ENCODE results near the gene MCF2L2.

MCF2L2 gene

GRCh38 chr3:183287301-183287971 lies 141.0 kb downstream of the MCF2L2 start:
- no peak overlapping the region for H3K4me3 ChIP-seq (ENCODE audit: low read length)
- TF ChIP-seq CTCF (conservative IDR thresholded peaks at IDR 0.05; ENCODE audit: low read depth, low read length): no peak
- DNase-seq (ENCODE audit: low read depth): peak; percentile 79

GRCh38 chr3:183285828-183286457 lies 142.5 kb downstream of the MCF2L2 start:
- H3K4me3 ChIP-seq (ENCODE audit: low read length): no peak overlapping the region
- TF ChIP-seq CTCF (conservative IDR thresholded peaks at IDR 0.05; ENCODE audit: low read depth, low read length): no peak
- peak; percentile 94 for DNase-seq (ENCODE audit: low read depth)

GRCh38 chr3:183285318-183285717 lies 143.1 kb downstream of the MCF2L2 start:
- no peak for TF ChIP-seq CTCF (conservative IDR thresholded peaks at IDR 0.05; ENCODE audit: low read depth, low read length)
- H3K4me3 ChIP-seq (ENCODE audit: low read length): no peak overlapping the region
- DNase-seq (ENCODE audit: low read depth): no peak

GRCh38 chr3:183284570-183284969 lies 143.8 kb downstream of the MCF2L2 start:
- DNase-seq (ENCODE audit: low read depth): no peak
- TF ChIP-seq CTCF (conservative IDR thresholded peaks at IDR 0.05; ENCODE audit: low read depth, low read length): no peak
- no peak overlapping the region for H3K4me3 ChIP-seq (ENCODE audit: low read length)

- H3K4me3 ChIP-seq (ENCODE audit: low read length): no peak overlapping the region
- DNase-seq (ENCODE audit: low read depth): no peak
- no peak for TF ChIP-seq CTCF (conservative IDR thresholded peaks at IDR 0.05; ENCODE audit: low read depth, low read length)
These were observed 144.5 kb downstream of the MCF2L2 start for GRCh38 chr3:183283886-183284285.

- no peak for DNase-seq (ENCODE audit: low read depth)
- H3K4me3 ChIP-seq (ENCODE audit: low read length): no peak overlapping the region
- TF ChIP-seq CTCF (conservative IDR thresholded peaks at IDR 0.05; ENCODE audit: low read depth, low read length): no peak
These were observed 147.2 kb downstream of the MCF2L2 start for GRCh38 chr3:183281126-183281797.
